NCI-H146 (cell line): ENCODE data around the gene ODF4.
"Not testable (repeated sequence)": the region's sequence is repeated elsewhere in the genome, so short reads cannot be mapped to it uniquely, and the experiment has no call there.

Source experiments
- DNase-seq: peaks from one replicate; lab custom pipeline; 2025; lab: John Stamatoyannopoulos, UW

ODF4 gene

DNA sequence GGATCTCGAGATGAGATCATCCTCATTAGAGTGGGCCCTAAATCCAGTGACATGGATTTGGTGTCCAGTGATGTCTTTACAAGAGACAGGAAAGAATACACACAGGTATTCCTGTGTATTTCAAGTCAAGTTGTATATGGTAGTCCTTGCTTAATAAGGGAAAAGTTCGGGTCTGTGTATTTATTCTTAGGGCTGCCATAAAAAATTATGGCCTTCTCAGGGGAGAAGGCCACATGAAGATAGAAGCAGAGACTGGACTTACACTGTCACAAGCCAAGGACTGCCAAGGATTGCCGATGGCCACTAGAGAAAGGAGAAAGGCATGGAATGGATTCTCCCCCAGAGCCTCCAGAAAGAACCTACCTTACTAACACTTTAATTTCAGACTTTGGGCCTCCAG lies 28.6 kb downstream of the ODF4 start:
- no peak for DNase-seq

DNA sequence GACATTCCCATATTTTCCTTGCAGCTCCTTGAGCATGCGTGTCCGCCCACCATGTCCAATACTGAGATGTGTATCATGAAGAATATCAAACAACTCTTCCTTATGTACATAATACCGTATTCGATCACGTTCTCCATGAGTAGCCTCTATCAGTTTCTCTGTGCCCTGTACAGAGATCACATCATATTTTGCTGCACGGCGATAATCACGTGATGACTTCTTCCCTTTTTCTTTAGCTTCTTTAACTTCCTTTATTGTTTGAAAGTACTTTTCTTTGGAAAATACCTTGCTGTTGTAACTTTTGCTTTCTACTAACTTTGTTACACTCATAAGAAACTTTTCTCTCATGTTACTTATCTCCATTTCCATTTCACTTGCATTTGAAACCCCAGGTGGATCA lies 30.3 kb downstream of the ODF4 start:
- no peak for DNase-seq

DNA sequence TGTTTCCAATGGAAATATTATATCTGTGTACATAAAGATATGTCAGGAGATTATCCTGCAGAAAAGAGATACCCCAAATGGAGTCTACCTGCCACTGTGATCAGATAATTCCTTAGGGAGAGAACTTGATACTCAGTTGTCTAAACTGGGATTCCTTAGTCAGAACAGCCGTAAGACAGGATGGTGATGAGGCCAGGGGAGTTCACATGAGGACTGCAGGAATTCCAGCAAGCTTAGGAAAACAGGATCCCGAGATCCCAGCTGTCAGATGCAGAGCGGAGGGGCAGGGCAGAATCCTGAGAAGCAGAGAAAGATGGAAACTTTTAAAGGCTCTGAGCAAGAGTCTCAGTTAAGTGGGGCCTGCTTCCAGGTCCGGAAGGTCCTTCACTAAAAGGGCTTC lies 32.1 kb downstream of the ODF4 start:
- no peak for DNase-seq

DNA sequence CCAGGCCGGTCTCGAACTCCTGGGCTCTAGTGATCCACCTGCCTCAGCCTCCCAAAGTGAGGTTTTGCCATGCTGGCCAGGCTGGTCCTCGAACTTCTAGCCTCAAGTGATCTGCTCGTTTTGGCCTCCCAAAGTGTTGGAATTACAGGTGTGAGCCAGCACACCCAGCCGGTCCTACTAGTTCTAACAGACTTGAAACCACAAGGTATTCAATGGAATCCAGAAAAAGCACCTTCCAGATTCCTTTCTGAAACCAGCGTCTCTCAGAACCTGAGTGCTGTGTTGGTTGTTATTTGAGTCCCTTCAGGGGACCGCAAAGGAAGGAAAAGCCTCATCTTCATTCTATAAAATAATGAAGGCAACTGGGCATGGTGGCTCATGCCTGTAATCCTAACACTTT lies 32.8 kb downstream of the ODF4 start:
- DNase-seq: no peak

DNA sequence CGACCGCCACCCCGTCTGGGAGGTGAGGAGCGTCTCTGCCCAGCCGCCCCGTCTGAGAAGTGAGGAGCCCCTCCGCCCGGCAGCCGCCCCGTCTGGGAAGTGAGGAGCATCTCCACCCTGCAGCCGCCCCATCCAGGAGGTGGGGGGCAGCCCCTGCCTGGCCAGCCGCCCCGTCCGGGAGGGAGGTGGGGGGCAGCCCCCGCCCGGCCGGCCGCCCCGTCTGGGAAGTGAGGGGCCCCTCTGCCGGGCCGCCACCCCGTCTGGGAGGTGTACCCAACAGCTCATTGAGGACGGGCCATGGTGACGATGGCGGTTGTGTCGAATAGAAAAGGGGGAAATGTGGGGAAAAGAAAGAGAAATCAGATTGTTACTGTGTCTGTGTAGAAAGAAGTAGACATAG lies 34.2 kb downstream of the ODF4 start:
- DNase-seq: not testable (repeated sequence)

DNA sequence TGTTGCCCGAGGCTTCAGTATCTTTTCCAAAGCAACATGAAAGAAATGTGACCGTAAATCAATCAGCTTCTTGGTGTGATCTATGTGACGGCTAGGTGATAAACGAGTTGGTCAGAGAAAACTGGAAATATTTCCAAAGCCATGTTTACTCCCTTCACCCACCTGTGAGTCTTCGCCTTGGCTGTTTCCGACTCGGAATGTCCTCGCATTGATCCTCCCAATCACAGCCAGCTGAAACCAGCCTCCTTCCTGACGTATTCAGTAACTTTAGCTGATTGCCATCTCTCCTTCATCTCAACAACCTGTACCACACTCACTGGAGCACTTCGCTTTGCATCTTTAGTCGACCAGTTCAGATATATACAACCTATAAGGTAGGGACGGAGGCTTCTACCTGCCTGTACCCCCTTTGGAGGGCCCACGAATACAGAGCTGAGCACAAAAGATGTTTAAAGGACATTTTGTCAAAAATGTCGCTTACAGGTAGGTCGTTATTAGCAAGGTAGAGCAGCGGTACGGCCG lies 36.2 kb downstream of the ODF4 start:
- DNase-seq: peak; percentile 60

DNA sequence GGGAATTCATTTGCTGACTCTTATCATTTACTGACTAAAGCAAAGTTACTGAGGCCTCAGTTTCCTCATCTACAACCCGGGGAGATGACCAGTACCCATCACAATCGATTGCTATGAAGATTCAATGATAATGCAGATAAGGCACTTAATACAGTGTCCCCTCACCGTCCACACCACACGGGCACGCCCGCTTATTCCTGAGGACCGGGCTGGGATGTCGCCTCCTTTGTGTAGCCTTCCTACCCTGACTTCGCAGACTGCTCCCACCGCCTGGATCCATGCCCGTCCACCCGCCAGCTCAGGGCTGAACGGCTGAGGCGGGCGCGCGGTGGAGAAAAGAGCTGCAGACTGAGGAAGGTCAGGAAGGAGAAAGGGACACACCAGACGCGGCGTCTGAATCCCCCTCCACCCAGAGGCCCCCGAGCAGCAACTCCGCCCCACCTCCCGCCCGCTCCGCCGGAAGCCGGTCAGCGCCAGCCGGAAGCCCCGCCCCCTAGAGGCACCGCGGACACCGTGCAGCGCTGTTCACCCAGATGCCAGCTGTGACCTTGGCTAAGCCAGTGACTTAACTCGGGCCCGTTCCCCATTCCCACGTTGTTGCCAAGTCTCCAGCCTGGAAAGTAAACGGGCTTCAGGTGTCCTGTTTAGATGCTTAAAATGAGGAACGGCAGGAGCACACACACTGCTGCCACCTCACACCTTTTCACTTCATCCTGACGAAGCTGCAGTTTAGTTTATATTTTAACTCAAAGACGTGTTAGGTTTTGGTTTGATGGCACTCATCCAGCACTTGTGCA lies 36.8 kb downstream of the ODF4 start, which contains the start of gene KRABD2:
KRABD2 (minus strand) TSS at position 434 of the 797 bp plus-strand sequence.
- peak; percentile 93 for DNase-seq

DNA sequence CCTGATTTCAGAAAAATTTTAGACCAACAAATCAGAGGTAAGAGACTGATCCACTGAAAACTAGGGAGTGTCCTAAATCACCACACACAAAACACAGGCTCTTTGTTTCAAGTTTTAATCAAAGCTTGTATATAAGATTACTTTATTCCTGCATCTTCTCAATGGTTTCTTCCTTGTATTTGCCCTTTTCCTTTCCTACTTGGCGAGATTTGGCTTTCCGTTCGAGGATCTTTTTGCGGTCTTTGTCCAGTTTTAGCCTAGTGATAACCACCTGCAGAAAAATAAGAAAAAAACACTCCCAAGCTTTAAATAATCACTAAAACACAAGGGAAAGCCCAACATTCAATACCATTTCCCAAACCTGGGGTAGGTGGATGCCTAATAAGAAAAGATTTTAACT lies 37.8 kb downstream of the ODF4 start:
- DNase-seq: no peak

DNA sequence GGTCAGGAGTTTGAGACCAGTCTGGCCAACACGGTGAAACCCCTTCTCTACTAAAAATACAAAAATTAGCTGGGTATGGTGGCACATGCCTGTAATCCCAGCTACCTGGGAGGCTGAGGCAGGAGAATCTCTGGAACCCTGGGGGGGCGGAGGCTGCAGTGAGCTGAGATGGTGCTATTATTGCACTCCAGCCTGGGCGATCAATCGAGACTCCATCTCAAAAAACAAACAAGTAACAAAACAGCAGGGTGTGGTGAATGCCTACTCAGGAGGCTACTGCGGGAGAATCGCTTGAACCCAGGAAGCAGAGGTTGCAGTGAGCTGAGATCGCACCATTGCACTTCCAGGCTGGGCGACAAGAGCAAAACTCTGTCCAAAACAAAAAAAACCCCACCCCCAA lies 38.5 kb downstream of the ODF4 start:
- not testable (repeated sequence) for DNase-seq

DNA sequence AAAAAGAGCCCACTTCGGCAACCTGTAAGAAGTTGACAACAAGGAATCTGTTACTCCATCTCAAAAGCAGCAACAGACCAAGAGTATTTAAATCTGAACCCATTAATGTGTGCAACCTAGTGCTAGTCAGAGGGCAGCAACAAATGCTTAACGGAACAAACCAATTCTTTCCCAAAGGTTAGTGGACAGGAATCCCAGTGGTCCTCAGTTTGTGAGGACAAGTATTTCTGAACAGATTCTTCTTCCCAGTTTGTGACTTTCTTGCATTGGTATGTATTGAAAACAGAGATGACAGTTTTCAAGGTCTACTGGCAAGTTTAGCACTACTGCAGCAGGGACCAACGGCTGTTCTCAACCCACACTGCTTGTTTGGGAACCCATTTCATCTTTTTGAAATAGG lies 40.4 kb downstream of the ODF4 start:
- DNase-seq: no peak

DNA sequence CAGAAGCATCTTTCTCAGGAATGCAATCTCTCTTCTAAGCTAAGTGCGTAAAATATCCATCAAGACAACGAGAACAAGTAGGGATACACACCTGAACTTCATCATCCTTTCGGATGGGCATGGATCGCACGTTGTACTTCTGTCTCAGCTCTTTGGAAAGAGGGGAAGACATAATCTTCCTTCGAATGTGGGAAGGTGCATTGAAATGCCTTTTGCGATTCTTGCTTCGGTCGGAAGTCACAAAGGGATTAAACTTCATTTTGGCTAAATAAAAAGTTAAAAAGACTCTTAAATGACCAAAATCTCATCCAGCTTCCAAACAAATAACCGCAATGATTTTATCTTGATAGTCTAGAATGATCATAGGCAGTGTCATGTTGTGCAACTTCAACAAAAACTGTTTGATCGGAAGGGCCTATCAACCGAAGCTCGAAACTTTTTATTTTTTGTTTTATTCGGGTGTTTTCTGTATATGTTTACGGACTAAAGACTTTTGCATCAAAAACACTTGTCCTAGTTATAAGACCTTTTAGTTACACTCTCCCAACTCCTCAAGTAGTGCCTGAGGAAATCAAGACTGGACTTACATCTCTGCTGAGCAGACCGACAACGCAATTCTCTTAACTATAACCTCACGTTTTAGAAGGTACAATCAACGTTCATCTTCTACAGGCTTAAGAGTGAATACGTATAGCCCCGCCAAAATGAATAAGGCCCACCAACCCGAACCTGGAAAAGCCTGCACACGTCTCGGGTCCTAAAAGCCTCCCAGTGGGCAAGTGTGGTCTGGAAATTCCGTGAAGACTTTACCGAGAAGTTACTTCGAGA lies 42.6 kb downstream of the ODF4 start:
- DNase-seq: peak; percentile 37

DNA sequence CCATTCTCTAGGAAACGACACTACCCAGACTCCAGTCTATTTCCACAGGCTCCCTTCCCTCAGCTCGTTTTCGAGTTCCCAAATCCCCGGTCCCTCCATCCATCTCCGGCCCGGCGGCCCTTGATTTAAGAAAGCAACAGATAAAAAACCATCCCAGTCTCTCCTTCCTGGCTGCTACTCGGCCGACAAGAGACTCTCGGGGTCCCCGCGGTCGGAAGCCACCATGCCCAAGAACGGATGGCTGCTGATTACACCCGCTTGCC lies 43.2 kb downstream of the ODF4 start:
- DNase-seq: no peak

DNA sequence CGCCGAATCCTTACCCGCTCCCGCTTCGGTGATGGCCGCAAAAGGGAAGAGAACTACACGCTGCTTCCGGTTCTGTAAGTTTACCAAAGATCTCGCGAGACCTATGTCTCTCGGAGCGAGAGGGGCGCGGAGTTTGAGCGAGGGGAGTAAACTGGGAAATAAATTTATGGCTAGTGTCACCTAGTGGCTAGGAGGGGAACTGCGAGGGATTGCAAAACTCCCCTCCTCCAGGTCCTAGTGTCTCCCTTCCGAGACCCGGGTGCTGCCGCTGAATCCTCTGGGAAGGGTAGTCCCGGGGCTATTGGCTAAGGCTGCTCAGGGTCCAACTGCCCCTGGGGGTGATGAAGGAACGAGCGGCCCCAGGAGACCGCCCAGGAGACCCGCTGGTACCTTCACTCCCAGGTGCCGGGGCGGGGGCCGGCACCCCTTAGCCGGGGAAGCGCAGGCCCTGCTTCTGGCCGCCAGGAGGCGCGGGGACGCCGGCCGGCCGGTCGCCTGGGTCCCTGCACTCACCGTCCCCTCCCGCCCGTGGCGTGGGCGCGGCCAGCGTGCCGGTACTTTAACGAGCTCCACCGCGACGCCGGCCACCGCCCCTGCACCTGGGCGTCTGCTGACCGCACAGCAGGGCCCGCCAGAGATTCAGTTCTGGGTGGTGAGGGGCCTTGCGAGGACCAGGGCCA lies 43.6 kb downstream of the ODF4 start, which contains the start of gene RPL26:
RPL26 (minus strand) TSS at position 51 of the 680 bp plus-strand sequence. CDS start 883 bp downstream, outside the sequence.
- peak; percentile 98 for DNase-seq

DNA sequence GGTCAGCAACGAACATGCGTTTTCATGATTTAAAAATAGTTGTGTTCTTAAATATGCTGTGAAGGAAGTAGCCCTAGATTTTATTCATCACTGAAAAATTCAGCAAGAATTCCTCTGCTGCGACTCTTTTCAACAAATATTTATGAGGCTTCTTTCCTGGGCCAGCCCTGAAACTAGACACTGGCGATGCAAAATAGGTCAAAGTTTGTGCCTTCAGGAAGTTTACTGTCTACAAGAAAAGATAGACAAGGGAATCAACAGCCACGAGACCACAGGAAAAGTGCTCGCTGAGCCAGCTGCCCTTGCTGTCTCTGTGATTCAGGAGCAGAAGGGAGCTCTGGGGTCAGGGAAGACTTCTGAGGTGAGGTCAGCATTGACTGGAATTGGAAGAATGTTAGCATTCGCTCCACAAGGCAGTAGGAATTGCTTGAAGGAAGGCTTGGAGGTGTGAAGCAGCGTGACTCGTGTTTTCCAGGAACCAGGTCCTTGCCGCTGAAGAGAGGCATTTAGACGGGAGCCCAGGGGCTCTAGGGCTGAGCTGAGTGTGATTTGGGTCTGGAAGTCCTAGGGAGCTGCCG lies 45.2 kb downstream of the ODF4 start:
- no peak for DNase-seq

DNA sequence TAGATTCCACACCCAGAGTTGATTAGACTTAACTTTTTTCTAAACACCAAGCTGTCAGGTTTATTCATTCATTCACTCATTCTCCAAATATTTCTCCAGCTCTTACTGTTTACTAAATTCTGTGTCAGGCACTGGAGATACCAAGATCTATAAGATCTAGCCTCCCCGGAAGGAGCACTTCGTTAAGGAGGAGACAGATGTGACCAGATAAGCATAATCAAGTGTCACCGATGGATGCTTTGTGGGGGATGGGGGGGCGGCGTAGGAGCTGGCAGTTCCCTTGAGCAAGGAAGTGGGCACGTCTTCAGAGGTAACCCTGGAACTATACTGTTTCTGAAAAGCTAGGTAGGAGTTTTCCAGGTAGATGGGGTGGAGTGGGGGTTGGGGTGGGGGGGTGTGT lies 47.2 kb downstream of the ODF4 start:
- no peak for DNase-seq

DNA sequence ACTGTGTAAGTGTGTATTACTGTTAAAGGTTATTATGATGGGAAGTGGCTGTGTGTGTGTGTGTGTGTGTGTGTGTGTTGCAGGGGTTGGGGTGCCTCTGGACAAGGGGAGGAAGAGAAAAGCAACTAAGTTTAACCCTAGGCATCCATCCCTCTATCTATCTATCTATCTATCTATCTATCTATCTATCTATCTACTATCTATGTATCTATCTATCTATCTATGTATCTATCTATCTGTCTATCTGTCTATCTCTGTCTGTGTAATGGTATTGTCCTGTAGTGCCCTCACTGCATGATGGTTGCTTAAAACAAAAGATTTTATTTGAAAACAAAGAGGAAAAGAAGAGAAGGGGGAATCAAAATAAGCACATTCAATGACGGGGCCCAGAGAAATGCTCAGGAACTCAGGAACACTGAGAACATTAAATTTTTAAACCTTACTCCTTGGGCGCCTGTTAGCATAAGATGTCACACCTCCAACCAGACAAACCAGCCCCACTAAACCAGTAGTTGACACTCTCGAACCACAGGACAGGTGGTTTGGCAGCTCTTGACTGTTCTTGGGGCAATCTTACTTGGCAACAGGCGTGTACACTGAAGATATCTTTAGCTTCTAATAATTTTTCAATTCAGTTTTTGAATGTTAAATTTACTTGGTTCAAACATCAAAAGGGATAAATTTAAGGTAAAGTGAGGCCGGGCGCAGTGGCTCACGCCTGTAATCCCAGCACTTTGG lies 48.4 kb downstream of the ODF4 start:
- no peak for DNase-seq

DNA sequence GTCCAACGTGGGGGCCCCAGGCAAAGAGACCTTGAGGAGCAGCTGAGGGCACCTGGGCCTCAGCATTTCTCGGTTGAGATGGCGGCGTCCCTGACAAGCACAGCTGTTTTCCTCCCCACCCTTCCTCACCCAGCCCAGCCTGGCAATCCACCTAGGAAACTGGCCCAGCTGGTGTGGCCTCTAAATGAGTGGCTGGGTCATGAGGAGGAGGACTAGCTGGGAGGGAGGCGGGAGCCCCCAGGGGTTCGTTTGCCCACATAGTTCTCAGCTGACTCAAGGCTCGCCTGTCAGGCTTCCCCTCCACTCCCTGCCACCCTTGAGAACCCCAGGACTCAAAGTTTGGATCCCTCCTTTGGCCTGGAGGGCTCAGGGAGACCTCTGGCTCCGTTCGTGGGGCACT lies 52.1 kb downstream of the ODF4 start:
- no peak for DNase-seq

DNA sequence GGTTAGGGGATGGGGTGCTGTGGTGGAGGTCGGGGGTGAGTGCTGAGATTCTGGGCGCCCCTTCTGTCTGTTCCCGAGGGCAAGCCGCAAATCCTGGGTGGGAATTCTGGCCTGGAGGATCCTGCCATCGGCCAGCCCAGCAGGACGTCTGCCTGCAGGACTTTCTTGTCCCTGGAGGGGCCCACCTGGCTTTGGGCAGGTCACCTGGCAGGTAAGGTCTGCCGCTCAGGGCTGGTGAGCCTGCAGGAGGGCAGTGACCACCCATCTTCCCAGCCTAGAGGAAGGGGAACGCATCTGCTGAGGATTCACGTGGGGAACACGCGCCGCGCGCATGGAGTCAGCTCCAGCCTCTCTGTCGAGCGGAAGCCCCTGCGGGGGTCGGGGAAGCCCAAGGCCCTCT lies 52.6 kb downstream of the ODF4 start:
- peak; percentile 52 for DNase-seq

DNA sequence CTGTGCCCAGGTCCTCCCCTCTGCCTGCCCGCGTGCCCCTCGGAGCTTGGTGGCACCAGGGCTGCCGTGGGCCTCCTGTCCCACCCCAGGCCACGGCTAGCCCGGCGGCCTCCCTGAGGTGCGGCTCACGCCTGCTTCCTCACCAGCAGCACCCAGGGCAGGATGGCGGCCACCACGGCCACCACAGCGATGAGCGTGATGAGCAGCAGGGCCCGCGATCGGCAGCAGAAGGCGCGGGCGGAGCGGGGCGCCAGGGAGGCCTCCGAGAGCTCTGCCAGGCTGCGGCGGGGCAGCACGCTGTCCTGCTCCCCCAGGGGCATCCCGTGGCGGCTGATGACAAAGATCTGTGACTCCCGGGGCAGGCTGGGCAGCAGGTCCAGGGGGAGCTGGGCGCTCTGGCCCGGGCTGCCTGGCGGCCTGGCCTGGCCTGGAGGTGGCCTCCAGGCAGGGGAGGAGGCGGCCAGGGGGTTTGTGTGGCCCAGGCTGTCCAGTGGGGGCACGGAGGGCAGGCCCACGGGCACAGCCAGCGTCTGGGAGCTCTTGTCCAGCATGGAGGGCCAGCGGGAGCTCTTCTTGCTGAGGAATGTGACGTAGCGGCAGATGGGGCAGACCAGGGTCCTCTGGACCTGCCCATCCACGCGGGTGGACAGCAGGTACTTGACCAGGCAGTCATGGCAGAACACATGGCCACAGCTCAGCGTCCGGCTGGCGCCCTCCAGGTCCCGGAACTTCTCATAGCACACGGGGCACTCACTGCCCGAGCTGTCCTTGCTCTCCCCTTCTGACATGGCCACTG lies 53.2 kb downstream of the ODF4 start:
- DNase-seq: peak; percentile 52

DNA sequence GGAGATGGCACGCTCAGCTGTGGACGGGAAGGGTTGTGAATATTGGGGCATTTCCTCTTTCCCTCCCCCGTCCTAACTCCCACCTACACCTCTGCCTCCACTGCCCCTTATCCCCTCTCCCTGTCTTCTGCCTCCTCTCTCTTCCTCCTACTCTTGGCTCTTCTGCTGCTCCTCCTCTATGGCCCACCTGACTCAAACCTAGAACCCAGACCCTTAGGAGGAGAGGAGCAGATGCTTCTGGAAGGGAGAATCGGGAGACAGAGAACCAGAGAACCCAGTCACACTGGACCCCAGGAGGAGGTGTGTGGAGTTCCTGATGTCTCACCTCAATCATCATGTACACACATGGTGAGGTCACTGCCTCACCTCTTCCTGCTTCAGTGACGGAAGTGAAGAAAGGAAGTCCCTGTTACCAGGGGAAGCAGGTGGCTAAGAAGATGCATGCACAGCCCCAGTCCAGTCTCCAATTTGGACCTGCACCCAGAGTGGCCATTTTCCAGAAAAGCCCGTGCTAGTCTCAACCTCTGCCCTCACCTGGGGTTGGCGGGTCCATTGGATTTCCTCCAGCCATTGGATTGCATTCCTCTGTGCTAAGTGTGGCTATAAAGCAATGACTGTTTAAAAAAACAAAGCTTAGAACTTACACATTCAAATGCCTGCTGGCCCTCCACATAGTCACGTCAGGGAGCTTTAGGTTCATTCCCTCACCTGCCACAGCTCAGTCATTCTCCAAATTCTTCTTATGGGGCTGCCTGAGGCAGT lies 54.0 kb downstream of the ODF4 start:
- DNase-seq: no peak
